GM10847 (cell line): Measurements from ENCODE around the gene SERTAD3.
A peak's percentile ranks its signal among the peaks of the same experiment; 100 is the strongest.

Experiments
- POLR2A ChIP-seq: IDR thresholded peaks from 2 replicates; pipeline ENCODE4 v1.6.1; 2011; ENCODE audit not compliant: insufficient read length; ENCODE audit errors: extremely low read depth

The SERTAD3 gene

GRCh38 chr19:40444000-40444824 is at the start of gene SERTAD3:
TSS of gene SERTAD3 (minus strand) at chr19:40444335. CDS start at chr19:40442080, 2,255 bp downstream.
- TF ChIP-seq POLR2A: peak; percentile 79

GRCh38 chr19:40493778-40494177 is 49.6 kb upstream of the SERTAD3 start:
- no peak for TF ChIP-seq POLR2A

- TF ChIP-seq POLR2A: no peak
Observed at GRCh38 chr19:40492274-40492673, 48.1 kb upstream of the SERTAD3 start.

- TF ChIP-seq POLR2A: no peak
Observed at GRCh38 chr19:40489882-40490230, 45.7 kb upstream of the SERTAD3 start.

GRCh38 chr19:40486017-40486416 is 41.9 kb upstream of the SERTAD3 start:
- no peak for TF ChIP-seq POLR2A

- TF ChIP-seq POLR2A: no peak
Observed at GRCh38 chr19:40474737-40475136, 30.6 kb upstream of the SERTAD3 start.

- TF ChIP-seq POLR2A: no peak
Observed at GRCh38 chr19:40472516-40472915, 28.4 kb upstream of the SERTAD3 start.

GRCh38 chr19:40471111-40471510 is 27.0 kb upstream of the SERTAD3 start:
- TF ChIP-seq POLR2A: no peak

- no peak for TF ChIP-seq POLR2A
Observed at GRCh38 chr19:40469011-40469410, 24.9 kb upstream of the SERTAD3 start.

- TF ChIP-seq POLR2A: no peak
Observed at GRCh38 chr19:40466985-40467734, 23.0 kb upstream of the SERTAD3 start, which contains the start of gene SPTBN4. TSS of gene SPTBN4 (plus strand) at chr19:40467001. CDS start at chr19:40472622, 5,621 bp downstream.

- TF ChIP-seq POLR2A: no peak
Observed at GRCh38 chr19:40466219-40466984, 22.3 kb upstream of the SERTAD3 start.

GRCh38 chr19:40465557-40466218 is 21.6 kb upstream of the SERTAD3 start, which contains the start of gene BLVRB:
TSS of gene BLVRB (minus strand) at chr19:40465745. CDS start at chr19:40465688, 57 bp downstream.
- TF ChIP-seq POLR2A: peak; percentile 50

GRCh38 chr19:40465025-40465556 is 21.0 kb upstream of the SERTAD3 start:
- TF ChIP-seq POLR2A: no peak
